K562 (cell line): ENCODE results near the gene CNOT4.

Source experiments
- ADNP ChIP-seq: fragments of 200-800 bp; sonication (Bioruptor generic); IDR thresholded peaks from 2 replicates; pipeline ENCODE4 v1.6.1; 2016; ENCODE audit warnings: missing genetic modification characterization, missing compliant biosample characterization
- KAT7 ChIP-seq: sonication (generic); formaldehyde crosslinking; IDR thresholded peaks from 2 replicates; pipeline ENCODE4 v1.8.0; 2022; ENCODE audit warnings: missing genetic modification reagents, mild to moderate bottlenecking, borderline replicate concordance
- POLR2AphosphoS5 ChIP-seq: IDR thresholded peaks from 2 replicates; pipeline ENCODE4 v1.6.1; 2011; ENCODE audit warnings: mild to moderate bottlenecking, low read depth, low read length, moderate library complexity; ENCODE audit not compliant: control insufficient read depth, insufficient read depth
- ZNF274 ChIP-seq: IDR thresholded peaks from 2 replicates; pipeline ENCODE4 v1.6.1; 2011; ENCODE audit warnings: low read depth, mild to moderate bottlenecking, low read length, moderate library complexity, borderline replicate concordance

DNA sequence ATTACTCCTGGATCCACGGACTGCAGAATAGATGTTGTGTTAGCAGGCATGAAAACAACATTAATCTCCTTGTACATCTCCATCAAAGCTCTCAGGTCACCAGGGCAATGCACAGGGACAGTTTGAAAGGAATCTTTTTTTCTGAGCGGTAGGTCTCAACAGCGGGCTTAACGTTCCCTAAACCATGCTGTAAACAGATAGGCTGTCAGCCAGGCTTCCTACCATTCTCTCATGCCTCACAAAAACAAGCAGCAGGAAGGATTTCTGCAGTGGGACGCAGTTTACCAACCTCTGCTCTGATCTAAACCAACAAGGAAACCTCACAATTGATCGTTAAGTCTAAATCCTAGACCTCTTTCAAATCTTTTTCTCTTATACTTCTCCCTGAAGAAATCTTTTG is 50.8 kb downstream of the CNOT4 start:
- TF ChIP-seq ZNF274, result no peak
- no peak for TF ChIP-seq KAT7 (CRISPR knock-in tag)
- TF ChIP-seq POLR2AphosphoS5, result no peak
- TF ChIP-seq ADNP (tag), result no peak
